NOMO-1 treated with dmso at 0.1 percent for 144 hours (cell line): ENCODE measurements around the gene SERPINA5.
"Not testable (repeated sequence)": the region's sequence is repeated elsewhere in the genome, so short reads cannot be mapped to it uniquely, and the experiment has no call there.

Experiments
- DNase-seq: peaks from one replicate; lab custom pipeline; 2025; ENCODE audit not compliant: unreplicated experiment; lab: John Stamatoyannopoulos, UW

The SERPINA5 gene

DNA sequence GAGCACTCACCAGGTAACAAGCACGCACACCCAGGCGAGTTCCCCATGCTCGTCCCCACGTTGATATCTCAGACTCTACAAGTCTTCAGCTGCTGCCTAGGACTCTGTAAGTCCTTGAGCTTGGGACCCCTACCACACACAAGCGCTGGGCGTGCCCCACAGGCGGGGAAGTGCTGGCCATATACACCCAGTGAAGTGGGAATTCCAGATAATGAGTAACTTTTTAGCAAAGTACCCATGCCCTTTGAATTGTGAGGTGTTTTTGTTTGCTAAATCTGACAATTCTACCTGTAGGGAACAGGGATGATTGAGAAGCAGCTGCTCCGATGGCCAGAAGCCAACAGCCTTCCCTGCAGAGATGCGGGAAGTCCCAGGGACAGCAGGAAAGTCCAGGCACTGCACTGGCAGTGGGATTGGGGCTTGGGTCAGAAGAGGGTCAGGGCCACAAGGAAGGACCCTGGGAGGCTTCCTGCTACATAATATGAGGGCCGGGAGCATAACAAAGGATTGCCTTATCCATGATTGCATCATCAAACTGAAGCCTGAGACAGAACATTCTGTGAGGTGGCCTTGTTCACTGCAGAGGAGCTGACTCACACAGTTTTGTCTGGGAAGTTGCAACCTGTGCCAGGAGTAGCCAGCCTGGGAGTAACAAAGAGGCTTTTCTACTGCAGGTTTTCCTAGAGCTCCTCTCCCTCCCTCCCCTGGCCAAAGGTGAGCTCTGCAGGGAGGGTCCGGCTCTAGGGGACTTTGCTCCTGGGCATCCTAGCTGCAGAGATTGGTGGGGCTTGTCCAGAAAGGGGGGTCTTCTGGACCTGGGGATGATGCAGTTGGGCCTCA, 17.8 kb downstream of the SERPINA5 start:
- DNase-seq = no peak

DNA sequence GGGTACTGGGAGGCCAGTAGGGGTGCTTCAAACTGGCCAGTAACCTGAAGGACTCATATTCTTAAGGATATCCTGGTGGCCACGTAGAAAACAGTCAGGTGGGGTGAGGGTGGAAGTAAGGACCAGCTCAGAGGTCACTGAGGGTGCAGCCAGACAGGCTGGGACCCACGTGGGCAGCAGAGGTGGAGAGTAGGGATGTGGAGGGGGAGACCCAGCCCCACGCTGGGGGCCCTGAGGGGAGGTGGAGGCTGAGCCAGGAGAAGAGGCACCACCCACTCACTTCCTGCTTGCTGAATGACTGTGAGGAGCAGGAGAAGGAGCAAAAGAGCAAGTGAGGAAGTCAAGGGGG, 18.4 kb downstream of the SERPINA5 start:
- no peak for DNase-seq

DNA sequence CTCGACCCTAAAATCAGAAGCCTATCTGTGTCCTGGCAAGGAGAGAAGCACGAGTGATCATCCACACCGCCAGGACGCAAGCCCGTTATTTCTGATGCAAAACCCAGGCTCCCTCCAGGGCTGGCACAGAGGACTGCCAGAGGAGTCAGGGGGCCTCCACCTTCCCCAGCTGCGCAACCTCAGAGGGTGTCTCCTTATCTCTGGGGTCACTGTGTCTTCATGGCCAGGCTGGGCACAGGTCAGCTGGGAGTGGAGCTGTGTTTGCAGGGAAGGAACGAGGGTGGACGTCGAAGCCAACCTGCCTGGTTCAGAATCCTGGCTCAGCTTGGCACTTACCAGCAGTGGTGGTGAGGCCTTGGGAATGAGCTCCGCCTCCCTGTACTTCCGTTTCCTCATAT, 18.9 kb downstream of the SERPINA5 start:
- no peak for DNase-seq

DNA sequence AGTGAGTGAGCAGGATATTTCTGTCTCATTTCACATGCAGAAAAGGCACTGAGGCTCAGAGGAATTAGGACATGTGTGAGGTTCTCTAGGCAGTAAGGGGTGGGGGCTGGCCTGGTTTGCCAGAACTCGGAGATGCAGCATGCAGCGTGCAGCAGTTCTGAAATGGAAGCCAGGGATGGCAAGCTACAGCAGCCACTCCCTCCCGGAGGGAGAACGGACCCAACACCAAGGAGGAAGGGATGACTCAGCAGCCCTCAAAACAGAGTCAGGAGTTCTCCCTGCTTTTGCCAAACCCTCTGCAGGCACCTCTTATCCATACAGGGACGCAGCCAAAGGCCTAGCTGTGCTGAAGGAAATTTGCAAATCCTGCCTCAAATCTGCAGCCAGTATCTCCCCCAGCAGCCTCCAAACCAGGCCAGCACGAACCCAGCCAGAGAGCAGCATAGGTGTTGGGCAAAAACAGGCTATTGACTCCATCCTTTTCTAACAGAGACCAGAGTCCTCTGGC, 20.7 kb downstream of the SERPINA5 start:
- DNase-seq = no peak

DNA sequence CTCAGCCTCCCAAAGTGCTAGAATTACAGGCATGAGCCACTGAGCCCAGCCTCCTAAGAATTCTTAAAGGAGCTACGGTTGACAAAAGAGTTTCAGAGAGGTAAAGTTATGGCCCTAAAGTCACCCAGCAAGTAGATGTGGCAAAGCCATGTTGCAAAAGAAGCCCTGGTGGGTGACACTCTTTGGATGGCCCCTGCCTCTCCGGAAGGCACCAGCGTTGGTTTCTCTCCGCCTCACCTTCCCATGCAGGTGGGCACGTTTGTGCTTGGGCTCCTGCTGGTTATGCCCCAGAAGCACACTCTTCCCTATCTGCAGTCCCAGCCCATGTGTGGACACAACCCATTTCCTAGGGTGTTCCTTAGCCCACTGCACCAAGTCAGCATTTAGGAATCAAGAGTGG, 21.5 kb downstream of the SERPINA5 start:
- DNase-seq = no peak

DNA sequence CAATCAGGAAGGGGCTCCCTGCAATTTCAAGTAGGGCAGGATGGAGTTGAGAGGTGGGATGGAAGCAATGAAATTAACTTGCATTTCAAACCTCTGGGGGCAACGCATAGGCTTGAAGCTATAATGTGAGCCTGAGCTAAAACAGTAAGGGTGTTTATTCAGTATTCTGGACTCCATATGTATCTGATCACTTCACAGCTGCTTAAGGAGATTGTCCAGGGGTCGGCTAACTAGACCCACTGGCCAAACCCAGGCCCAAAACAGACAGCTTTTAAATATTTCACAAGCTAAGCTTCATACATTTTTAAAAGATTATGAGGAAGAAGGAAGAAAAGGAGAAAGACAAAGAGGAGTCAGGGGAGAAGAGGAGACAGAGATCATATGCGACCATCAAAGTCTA, 24.1 kb downstream of the SERPINA5 start:
- DNase-seq = no peak

DNA sequence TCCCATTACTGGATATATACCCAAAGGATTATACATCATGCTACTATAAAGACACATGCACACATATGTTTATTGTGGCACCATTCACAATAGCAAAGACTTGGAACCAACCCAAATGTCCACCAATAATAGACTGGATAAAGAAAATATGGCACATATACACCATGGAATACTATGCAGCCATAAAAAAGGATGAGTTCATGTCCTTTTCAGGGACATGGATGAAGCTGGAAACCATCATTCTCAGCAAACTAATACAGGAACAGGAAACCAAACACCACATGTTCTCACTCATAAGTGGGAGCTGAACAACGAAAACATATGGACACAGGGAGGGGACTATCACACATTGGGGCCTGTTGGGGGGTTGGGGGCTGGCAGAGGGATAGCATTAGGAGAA, 27.7 kb downstream of the SERPINA5 start:
- not testable (repeated sequence) for DNase-seq

DNA sequence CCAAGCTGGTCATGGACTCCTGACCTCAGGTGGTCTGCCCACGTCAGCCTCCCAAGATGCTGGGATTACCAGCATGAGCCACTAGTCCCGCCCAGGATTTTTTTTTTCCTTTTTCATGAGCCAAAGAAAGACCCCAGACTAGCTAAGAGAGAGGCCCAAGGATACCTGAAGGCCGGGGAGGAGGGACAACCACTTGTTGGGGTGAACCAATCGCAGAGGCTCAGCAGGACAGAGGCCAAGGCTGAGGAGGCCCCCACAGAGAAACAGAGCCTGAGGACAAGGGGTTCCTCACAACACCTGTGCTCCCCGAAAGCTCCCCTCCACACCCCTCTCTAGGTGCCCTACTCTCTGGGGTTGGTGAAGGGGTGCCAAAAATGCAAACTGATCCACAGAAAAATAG, 30.0 kb downstream of the SERPINA5 start:
- no peak for DNase-seq

DNA sequence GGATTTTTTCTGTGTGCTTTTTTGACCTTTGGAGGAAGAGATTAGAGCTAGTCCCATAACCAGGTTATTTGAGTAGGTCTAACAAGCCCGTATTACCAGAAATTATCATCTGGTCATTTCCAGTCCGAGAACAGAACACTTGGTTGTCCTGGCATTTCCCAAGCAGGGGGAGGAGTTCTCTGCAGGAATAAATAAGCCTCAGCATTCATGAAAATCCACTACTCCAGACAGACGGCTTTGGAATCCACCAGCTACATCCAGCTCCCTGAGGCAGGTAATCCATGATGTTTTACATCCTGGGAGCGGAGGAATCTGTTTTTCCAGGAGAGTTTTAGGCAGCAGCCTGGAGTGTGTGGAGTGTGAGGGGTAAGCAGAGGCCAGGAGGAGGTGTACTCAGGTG, 30.9 kb downstream of the SERPINA5 start, which contains the start of gene SERPINA3:
TSS of gene SERPINA3 (plus strand) at position 218 of the 400 bp plus-strand sequence. CDS start 2,051 bp downstream, outside the sequence.
- no peak for DNase-seq

DNA sequence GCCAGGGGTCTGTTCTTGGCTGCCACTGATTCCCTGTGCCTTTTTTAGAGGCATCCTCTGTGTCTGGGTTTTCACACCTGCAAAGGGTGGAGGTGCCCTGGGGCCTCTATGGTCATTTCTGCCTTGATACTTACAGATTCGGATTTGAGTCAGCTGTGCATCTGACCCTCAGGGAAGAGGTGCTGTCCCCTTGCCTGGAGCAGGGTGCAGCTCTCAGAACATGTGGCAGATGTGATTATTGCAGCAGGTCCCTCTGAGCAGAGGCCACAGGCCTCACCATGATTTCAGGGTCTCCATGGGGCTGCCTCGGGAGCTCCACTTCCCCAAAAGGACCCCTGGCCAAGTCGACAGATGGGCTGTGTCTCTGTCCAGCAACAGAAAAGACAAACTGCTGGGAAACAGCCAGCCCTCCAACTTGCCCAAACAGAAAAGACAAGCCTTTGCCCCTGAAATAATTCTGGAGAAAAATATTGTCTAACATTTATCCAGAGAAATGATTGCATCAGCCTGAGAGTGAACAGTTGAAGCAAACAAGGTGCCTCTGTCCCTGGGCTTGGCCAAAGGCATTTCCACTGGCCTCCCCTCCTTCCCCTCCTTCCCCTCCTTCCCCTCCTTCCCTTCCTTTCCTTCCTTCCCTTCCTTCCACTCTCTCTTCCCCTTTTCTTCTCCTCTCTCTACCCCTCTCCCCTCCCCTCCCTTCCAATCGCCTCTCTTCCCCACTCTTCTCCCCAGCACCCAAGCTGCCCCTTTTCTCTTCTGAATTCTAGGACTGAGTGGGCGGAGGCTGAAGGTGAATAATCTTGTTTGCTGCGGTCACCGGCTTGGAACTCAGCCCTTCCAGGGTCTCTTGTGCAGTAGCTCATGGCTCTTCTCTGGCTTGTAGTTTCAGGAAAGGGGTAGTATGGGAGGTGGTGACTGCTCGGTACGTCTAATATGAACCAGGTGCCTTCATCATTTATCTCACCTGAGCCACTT, 31.6 kb downstream of the SERPINA5 start:
- no peak for DNase-seq

DNA sequence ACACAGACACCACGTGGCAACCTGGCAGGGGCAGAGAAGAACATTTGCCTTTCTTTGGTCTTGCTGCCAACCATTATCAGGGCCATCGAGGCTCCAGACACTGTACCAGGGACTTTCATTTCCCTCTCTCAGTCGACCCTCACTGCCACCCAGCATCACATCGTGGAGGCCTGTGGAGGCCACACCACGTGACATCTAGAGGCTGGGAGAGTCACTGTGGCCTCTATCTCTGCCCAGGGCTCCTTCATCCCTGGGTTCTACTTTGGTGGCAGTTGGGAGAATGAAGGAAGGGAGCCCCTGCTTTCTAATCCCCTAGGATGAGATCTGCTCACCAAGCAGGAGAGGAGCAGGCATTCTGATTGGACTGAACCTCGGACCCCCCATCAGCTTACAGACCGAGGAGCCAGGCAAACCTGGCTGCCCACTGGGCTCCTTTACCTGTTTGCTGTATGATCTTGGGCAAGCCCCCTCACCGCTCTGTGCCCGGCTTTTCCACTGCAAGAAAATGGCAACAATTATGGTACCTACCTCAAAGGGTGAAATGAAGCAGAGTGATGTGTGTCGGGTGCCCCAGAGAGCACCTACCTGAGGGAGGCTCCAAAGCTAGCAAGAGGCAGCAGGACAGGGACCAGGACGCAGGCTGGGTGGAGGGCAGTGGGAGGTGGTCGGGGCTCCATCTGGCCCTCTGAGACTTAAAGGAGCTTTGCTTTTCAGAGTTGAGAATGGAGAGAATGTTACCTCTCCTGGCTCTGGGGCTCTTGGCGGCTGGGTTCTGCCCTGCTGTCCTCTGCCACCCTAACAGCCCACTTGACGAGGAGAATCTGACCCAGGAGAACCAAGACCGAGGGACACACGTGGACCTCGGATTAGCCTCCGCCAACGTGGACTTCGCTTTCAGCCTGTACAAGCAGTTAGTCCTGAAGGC, 32.8 kb downstream of the SERPINA5 start:
- no peak for DNase-seq

DNA sequence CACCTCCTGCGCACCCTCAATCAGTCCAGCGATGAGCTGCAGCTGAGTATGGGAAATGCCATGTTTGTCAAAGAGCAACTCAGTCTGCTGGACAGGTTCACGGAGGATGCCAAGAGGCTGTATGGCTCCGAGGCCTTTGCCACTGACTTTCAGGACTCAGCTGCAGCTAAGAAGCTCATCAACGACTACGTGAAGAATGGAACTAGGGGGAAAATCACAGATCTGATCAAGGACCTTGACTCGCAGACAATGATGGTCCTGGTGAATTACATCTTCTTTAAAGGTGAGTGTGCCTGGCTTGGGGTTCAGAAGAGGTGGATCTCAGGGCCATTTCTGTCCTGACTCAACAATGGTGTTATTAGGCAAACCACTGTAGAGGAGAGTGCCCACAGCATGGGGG, 33.6 kb downstream of the SERPINA5 start:
- no peak for DNase-seq

DNA sequence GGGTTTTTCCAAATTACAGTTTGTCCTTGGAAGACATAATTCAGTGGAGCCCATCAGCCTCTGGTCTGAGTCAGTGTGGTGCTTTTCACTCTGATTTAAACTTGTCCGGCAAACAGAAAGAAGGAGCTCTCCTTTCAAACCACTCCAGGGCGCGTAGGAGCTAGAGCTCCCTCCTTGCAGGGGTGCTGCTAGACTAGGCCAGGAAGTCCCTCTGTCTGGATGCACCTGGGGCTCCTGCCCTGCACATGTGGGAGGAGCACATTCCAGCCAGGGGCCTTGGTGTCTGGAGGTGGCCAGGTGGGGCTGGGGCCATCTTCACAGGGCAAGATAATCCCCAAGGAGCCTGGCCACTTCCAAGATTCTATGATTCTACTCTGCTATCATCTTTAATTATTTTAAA, 34.0 kb downstream of the SERPINA5 start:
- DNase-seq = no peak

DNA sequence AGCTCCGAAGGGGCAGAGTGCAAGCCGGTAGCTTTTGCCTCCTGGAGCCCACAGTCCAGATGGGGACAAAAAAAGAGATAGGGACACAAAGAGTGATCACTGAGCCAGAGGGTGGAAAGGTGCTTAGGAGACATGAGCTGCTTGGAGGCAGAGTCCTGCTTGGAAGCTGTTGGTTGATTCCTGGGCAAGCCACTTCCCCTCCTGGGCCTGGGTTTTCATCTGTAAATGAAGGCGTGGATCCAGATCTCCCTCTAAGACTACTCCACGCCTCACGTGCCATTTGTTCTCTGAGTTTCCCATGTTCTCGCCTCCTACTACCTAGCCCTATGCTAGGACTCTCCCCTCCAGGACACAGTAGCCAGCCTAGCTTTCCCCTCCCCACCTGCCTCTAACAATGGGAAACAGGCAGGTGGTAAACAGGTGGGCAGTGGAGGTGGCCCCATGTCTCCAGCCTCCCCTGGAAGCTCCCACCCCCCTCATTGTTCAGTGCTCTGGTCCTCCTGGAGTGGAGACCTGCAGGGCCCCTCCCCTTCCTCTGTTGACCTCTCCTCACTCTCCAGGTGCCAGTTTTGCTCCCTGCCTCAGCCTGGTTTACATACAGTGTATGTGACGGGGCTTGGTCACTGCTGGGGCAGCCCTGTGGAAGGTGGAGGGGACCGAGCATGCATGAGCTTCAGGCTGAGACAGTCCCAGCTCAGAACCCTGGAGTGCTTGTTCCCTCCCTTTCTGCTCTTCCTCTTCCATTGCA, 34.8 kb downstream of the SERPINA5 start:
- DNase-seq = no peak

DNA sequence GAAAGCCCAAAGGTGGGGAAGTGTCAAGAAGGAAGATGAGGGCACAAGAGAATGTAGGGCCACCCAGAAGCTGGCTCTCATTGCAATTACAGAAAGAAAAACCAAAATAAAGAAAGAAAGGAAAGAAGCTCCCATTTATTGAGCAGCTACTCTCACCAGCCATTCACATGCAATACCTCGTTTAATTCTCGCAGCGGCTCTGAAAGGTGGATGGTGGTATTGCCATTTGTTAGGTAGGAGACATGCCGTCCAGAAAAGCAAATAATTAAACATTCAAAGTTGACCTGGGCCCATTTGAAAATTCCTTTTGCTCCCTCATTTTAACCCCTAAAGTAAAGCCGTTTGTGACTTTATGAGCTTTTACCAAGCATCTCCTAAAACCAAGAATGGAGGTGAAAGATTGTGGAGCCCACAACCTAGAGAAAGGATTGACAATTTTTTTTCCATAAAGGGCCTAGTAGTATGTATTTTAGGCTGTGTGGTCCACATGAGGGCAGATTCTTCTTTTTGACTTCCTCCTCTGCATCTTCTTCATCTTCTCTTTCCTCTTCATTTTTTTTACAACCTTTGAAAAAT, 36.2 kb downstream of the SERPINA5 start:
- no peak for DNase-seq

DNA sequence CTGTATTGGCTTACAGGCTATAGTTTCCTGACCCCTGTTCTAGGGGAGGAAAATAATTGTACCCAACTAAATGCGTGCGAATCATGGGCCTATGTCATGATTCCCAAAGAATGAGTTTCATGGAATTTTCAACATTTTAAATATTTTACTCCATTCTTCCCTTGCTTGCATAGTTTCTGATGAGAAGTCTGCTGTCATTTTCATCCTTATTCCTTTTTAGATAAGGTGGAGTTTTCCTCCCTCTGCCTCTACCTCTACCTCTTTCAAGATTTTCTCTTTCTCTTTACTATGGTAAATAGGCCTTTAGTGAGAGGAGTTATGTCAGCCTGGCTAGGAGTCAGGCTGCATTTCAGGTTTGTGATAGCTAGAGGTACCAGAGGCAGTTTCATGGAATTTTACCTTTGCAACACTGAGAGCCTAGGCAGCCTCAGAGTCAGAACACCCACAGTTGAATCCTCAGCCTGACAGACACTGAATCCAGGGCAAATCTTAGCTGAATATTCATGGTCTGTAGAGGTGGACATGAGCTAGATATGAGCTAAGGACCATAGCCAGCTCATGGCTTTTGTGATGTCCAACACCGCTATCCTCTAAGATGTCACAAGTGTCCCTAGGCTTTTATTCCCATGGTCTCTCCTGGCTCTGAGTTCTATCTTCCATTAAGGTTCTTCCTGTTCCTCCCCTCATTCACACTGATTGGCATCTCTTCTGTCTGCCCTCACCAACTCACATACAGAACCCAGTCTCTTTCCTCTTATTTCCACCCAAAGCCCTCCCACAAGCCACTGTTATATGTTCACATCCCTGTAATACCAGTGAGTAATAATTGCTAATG, 37.0 kb downstream of the SERPINA5 start:
- DNase-seq = no peak

DNA sequence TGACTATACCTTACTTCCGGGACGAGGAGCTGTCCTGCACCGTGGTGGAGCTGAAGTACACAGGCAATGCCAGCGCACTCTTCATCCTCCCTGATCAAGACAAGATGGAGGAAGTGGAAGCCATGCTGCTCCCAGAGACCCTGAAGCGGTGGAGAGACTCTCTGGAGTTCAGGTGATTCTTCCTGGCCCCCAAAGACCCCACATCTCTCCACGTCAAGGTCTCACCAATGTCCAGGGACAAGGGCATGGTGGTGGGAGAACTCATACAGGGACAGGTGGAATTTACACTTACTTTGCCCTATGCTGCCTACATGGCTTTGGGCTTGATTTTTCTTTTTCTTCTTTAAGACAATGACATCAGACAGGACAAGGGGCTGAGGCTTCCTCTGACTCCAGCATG, 38.1 kb downstream of the SERPINA5 start:
- DNase-seq = no peak

DNA sequence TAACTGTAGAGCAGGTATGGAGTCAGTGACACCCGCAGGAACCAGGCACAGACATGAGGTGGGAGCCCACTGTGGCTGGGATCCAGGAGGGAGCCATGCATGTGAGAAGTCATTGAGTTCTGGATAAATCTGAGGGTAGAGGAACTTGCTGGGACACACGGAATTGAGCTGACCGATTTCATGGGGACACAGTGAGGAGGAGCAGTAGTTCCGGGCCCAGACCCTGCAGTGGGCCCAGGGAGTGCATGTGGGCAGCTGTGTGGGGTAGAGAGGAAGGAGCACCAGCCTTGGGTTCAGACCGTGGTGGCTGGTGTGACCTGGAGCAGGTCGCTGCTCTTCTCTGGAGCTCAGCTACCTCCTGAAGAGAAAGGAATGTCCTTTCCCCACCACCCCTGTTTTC, 39.4 kb downstream of the SERPINA5 start:
- DNase-seq = no peak
